GM23338 (cell line): ENCODE results near the gene TMEM106C. TPM values are rescaled to one million over a fixed set of nuclear protein-coding genes. Genes with fewer than 3 reads are reported as not detected.

ENCODE experiments used
- ATAC-seq: fragments of 200-7000 bp; cut with Tn5 transposase; 3 replicates; pipeline ENCODE4 v1.9.1; 2020
- DNase-seq: peaks from one replicate; pipeline ENCODE4 v3.0.0-alpha.2; 2015; ENCODE audit warnings: low spot score
- H2AFZ ChIP-seq: fragments of 200-600 bp; sonication (generic); 2 replicates; pipeline ENCODE4 v1.8.0; 2016; ENCODE audit warnings: antibody characterized with exemption, mild to moderate bottlenecking, moderate library complexity
- H3F3A ChIP-seq: fragments of 200-600 bp; sonication (generic); replicated peaks from 2 replicates; pipeline ENCODE4 v1.8.0; 2017; ENCODE audit warnings: antibody characterized with exemption, mixed run types, low read depth
- H3K27ac ChIP-seq: fragments of 200-600 bp; sonication (generic); 2 replicates; pipeline ENCODE4 v1.6.1; 2016; ENCODE audit warnings: low read depth
- H3K27me3 ChIP-seq: fragments of 200-600 bp; sonication (generic); 2 replicates; pipeline ENCODE4 v1.8.0; 2016; ENCODE audit warnings: mild to moderate bottlenecking, mixed run types, moderate library complexity; ENCODE audit not compliant: insufficient read depth
- H3K36me3 ChIP-seq: fragments of 200-600 bp; sonication (generic); 2 replicates; pipeline ENCODE4 v1.8.0; 2016; ENCODE audit warnings: mild to moderate bottlenecking; ENCODE audit not compliant: insufficient read depth
- H3K4me1 ChIP-seq: fragments of 200-600 bp; sonication (generic); 2 replicates; pipeline ENCODE4 v1.8.0; 2016; ENCODE audit warnings: mild to moderate bottlenecking, moderate library complexity; ENCODE audit not compliant: insufficient read depth
- H3K4me2 ChIP-seq: fragments of 200-600 bp; sonication (generic); 2 replicates; pipeline ENCODE4 v1.7.1; 2017; ENCODE audit warnings: mixed run types
- H3K4me3 ChIP-seq: fragments of 200-600 bp; sonication (generic); 2 replicates; pipeline ENCODE4 v1.6.1; 2016; ENCODE audit warnings: mixed run types
- H3K79me2 ChIP-seq: fragments of 200-600 bp; sonication (generic); replicated peaks from 2 replicates; pipeline ENCODE4 v1.8.0; 2017; ENCODE audit warnings: mild to moderate bottlenecking; ENCODE audit not compliant: insufficient read depth
- H3K9me2 ChIP-seq: fragments of 200-600 bp; sonication (generic); 2 replicates; pipeline ENCODE4 v1.8.0; 2017; ENCODE audit not compliant: insufficient read depth
- H4K20me1 ChIP-seq: fragments of 200-600 bp; sonication (generic); replicated peaks from 2 replicates; pipeline ENCODE4 v1.8.0; 2017; ENCODE audit warnings: mild to moderate bottlenecking; ENCODE audit not compliant: insufficient read depth
- H3K27ac Mint-ChIP-seq: 2 replicates; pipeline ENCODE4 v1.8.0; 2020; ENCODE audit warnings: inconsistent platforms, mild to moderate bottlenecking, moderate library complexity, mixed read lengths
- H3K27me3 Mint-ChIP-seq: 3 replicates; pipeline ENCODE4 v1.8.0; 2022; ENCODE audit warnings: low read depth, mild to moderate bottlenecking, moderate library complexity, mixed read lengths, inconsistent platforms; ENCODE audit not compliant: insufficient read depth, poor library complexity
- H3K36me3 Mint-ChIP-seq: 3 replicates; pipeline ENCODE4 v1.8.0; 2021; ENCODE audit warnings: low read depth, mild to moderate bottlenecking, inconsistent platforms, moderate library complexity, mixed read lengths
- H3K4me1 Mint-ChIP-seq: 3 replicates; pipeline ENCODE4 v1.8.0; 2020; ENCODE audit warnings: mild to moderate bottlenecking, inconsistent platforms, mixed read lengths
- H3K4me3 Mint-ChIP-seq: 3 replicates; pipeline ENCODE4 v1.8.0; 2021; ENCODE audit warnings: moderate library complexity, mild to moderate bottlenecking, inconsistent platforms, mixed read lengths
- H3K9me3 Mint-ChIP-seq: 3 replicates; pipeline ENCODE4 v1.8.0; 2020; ENCODE audit warnings: moderate library complexity, mild to moderate bottlenecking, inconsistent platforms, mixed read lengths
- CREB1 ChIP-seq: fragments of 250-450 bp; sonication (Bioruptor Pico); IDR thresholded peaks from 2 replicates; pipeline ENCODE4 v1.5.0; 2020; ENCODE audit warnings: low read depth, mild to moderate bottlenecking, moderate library complexity
- EZH2 ChIP-seq: fragments of 200-600 bp; sonication (generic); IDR thresholded peaks from one replicate; pipeline ENCODE4 v1.8.0; 2017; ENCODE audit warnings: antibody characterized with exemption, mild to moderate bottlenecking, low read depth; ENCODE audit not compliant: unreplicated experiment
- EZH2phosphoT487 ChIP-seq: fragments of 200-600 bp; sonication (generic); IDR thresholded peaks from one replicate; pipeline ENCODE4 v1.8.1; 2018; ENCODE audit warnings: antibody characterized with exemption; ENCODE audit not compliant: unreplicated experiment
- JUNB ChIP-seq: IDR thresholded peaks from one replicate; pipeline ENCODE4 v1.6.1; 2016; ENCODE audit warnings: antibody characterized with exemption; ENCODE audit not compliant: unreplicated experiment
- NANOG ChIP-seq: IDR thresholded peaks from 2 replicates; pipeline ENCODE4 v1.6.1; 2016; ENCODE audit warnings: antibody characterized with exemption, borderline replicate concordance
- STAT1 ChIP-seq: IDR thresholded peaks from one replicate; pipeline ENCODE4 v1.6.1; 2016; ENCODE audit warnings: antibody characterized with exemption; ENCODE audit not compliant: unreplicated experiment
- ZNF114 ChIP-seq: fragments of 250-450 bp; sonication (Bioruptor Pico); IDR thresholded peaks from 2 replicates; pipeline ENCODE4 v1.5.0; 2020; ENCODE audit warnings: mild to moderate bottlenecking, moderate library complexity
- ZNF331 ChIP-seq: fragments of 250-450 bp; sonication (Bioruptor Pico); IDR thresholded peaks from 2 replicates; pipeline ENCODE4 v1.5.0; 2020; ENCODE audit warnings: low read depth, mild to moderate bottlenecking, moderate library complexity
- polyA plus RNA-seq: library from polyadenylated mRNA; unstranded; fragments of >200 nt; fragmentation: Nextera tagmentation; extraction: Ambion mirVana; gene quantifications from 2 replicates; pipeline ENCODE4 v1.2.1, GENCODE V29; 2016
- total RNA-seq: library from RNA; depleted of rRNA; stranded (reverse); fragments of >200 nt; shearing (Covaris generic); gene quantifications from 2 replicates; pipeline ENCODE4 v1.2.3, GENCODE V29; 2014
- TF ChIP-seq, protein P1 (sequence below), 2 experiments: fragments of 200-600 bp in 1 of 2; sonication (generic) in 1 of 2; conservative IDR thresholded peaks; 2 replicates each; pipeline versions ENCODE4 v1.5.1 to v1.6.1; 2016 to 2017; ENCODE audit warnings: antibody characterized with exemption in 2 of 2, low read depth in 2 of 2, mild to moderate bottlenecking in 2 of 2, moderate library complexity in 1 of 2
- TF ChIP-seq, protein P2 (sequence below): IDR thresholded peaks from 2 replicates; pipeline ENCODE4 v1.6.1; 2016; ENCODE audit warnings: antibody characterized with exemption
- TF ChIP-seq, protein P3 (sequence below): IDR thresholded peaks from one replicate; pipeline ENCODE4 v1.6.1; 2018; ENCODE audit warnings: antibody characterized with exemption; ENCODE audit not compliant: unreplicated experiment
- TF ChIP-seq, protein P4 (sequence below): fragments of 250-450 bp; sonication (Bioruptor Pico); IDR thresholded peaks from 2 replicates; pipeline ENCODE4 v1.5.0; 2020; ENCODE audit warnings: mild to moderate bottlenecking, moderate library complexity

TMEM106C gene
- total and polyA plus RNA-seq, 2 experiments from 2014 or later: 43.5 to 83.7 TPM

DNA sequence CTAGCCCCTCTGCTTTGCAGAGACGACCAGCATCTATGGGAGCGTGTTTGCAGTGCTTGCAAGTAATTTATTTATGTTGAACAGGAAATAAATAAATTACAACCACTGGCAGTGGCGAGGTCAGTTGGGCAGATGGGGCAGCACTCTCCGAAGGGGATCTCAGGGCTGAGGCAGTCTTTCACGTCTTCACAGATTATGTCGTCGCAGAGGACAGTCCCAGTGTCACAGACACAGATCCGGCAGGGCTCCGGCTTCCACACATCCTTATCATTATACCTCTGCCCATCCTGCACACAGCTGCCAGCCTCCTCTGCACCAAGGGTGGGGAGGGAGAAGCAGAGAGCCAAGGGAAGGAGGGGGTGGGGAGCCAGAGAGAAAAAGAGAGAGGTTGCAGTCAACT, 36.4 kb downstream of the TMEM106C start:
- no peak for DNase-seq
- TF ChIP-seq STAT1 (no peak), JUNB (no peak), NANOG (no peak), ZNF114 (CRISPR knock-in tag) (no peak), ZNF331 (CRISPR knock-in tag) (no peak), CREB1 (CRISPR knock-in tag) (no peak), EZH2 (no peak), EZH2phosphoT487 (no peak)
- TF ChIP-seq, protein P1, sequence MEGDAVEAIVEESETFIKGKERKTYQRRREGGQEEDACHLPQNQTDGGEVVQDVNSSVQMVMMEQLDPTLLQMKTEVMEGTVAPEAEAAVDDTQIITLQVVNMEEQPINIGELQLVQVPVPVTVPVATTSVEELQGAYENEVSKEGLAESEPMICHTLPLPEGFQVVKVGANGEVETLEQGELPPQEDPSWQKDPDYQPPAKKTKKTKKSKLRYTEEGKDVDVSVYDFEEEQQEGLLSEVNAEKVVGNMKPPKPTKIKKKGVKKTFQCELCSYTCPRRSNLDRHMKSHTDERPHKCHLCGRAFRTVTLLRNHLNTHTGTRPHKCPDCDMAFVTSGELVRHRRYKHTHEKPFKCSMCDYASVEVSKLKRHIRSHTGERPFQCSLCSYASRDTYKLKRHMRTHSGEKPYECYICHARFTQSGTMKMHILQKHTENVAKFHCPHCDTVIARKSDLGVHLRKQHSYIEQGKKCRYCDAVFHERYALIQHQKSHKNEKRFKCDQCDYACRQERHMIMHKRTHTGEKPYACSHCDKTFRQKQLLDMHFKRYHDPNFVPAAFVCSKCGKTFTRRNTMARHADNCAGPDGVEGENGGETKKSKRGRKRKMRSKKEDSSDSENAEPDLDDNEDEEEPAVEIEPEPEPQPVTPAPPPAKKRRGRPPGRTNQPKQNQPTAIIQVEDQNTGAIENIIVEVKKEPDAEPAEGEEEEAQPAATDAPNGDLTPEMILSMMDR (conservative IDR thresholded peaks at IDR 0.05; ENCODE audit: low read depth in 2 of 2): no peak
- TF ChIP-seq, protein P2, sequence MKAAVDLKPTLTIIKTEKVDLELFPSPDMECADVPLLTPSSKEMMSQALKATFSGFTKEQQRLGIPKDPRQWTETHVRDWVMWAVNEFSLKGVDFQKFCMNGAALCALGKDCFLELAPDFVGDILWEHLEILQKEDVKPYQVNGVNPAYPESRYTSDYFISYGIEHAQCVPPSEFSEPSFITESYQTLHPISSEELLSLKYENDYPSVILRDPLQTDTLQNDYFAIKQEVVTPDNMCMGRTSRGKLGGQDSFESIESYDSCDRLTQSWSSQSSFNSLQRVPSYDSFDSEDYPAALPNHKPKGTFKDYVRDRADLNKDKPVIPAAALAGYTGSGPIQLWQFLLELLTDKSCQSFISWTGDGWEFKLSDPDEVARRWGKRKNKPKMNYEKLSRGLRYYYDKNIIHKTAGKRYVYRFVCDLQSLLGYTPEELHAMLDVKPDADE: no peak
- TF ChIP-seq, protein P3, sequence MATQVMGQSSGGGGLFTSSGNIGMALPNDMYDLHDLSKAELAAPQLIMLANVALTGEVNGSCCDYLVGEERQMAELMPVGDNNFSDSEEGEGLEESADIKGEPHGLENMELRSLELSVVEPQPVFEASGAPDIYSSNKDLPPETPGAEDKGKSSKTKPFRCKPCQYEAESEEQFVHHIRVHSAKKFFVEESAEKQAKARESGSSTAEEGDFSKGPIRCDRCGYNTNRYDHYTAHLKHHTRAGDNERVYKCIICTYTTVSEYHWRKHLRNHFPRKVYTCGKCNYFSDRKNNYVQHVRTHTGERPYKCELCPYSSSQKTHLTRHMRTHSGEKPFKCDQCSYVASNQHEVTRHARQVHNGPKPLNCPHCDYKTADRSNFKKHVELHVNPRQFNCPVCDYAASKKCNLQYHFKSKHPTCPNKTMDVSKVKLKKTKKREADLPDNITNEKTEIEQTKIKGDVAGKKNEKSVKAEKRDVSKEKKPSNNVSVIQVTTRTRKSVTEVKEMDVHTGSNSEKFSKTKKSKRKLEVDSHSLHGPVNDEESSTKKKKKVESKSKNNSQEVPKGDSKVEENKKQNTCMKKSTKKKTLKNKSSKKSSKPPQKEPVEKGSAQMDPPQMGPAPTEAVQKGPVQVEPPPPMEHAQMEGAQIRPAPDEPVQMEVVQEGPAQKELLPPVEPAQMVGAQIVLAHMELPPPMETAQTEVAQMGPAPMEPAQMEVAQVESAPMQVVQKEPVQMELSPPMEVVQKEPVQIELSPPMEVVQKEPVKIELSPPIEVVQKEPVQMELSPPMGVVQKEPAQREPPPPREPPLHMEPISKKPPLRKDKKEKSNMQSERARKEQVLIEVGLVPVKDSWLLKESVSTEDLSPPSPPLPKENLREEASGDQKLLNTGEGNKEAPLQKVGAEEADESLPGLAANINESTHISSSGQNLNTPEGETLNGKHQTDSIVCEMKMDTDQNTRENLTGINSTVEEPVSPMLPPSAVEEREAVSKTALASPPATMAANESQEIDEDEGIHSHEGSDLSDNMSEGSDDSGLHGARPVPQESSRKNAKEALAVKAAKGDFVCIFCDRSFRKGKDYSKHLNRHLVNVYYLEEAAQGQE: no peak
- TF ChIP-seq, protein P4, sequence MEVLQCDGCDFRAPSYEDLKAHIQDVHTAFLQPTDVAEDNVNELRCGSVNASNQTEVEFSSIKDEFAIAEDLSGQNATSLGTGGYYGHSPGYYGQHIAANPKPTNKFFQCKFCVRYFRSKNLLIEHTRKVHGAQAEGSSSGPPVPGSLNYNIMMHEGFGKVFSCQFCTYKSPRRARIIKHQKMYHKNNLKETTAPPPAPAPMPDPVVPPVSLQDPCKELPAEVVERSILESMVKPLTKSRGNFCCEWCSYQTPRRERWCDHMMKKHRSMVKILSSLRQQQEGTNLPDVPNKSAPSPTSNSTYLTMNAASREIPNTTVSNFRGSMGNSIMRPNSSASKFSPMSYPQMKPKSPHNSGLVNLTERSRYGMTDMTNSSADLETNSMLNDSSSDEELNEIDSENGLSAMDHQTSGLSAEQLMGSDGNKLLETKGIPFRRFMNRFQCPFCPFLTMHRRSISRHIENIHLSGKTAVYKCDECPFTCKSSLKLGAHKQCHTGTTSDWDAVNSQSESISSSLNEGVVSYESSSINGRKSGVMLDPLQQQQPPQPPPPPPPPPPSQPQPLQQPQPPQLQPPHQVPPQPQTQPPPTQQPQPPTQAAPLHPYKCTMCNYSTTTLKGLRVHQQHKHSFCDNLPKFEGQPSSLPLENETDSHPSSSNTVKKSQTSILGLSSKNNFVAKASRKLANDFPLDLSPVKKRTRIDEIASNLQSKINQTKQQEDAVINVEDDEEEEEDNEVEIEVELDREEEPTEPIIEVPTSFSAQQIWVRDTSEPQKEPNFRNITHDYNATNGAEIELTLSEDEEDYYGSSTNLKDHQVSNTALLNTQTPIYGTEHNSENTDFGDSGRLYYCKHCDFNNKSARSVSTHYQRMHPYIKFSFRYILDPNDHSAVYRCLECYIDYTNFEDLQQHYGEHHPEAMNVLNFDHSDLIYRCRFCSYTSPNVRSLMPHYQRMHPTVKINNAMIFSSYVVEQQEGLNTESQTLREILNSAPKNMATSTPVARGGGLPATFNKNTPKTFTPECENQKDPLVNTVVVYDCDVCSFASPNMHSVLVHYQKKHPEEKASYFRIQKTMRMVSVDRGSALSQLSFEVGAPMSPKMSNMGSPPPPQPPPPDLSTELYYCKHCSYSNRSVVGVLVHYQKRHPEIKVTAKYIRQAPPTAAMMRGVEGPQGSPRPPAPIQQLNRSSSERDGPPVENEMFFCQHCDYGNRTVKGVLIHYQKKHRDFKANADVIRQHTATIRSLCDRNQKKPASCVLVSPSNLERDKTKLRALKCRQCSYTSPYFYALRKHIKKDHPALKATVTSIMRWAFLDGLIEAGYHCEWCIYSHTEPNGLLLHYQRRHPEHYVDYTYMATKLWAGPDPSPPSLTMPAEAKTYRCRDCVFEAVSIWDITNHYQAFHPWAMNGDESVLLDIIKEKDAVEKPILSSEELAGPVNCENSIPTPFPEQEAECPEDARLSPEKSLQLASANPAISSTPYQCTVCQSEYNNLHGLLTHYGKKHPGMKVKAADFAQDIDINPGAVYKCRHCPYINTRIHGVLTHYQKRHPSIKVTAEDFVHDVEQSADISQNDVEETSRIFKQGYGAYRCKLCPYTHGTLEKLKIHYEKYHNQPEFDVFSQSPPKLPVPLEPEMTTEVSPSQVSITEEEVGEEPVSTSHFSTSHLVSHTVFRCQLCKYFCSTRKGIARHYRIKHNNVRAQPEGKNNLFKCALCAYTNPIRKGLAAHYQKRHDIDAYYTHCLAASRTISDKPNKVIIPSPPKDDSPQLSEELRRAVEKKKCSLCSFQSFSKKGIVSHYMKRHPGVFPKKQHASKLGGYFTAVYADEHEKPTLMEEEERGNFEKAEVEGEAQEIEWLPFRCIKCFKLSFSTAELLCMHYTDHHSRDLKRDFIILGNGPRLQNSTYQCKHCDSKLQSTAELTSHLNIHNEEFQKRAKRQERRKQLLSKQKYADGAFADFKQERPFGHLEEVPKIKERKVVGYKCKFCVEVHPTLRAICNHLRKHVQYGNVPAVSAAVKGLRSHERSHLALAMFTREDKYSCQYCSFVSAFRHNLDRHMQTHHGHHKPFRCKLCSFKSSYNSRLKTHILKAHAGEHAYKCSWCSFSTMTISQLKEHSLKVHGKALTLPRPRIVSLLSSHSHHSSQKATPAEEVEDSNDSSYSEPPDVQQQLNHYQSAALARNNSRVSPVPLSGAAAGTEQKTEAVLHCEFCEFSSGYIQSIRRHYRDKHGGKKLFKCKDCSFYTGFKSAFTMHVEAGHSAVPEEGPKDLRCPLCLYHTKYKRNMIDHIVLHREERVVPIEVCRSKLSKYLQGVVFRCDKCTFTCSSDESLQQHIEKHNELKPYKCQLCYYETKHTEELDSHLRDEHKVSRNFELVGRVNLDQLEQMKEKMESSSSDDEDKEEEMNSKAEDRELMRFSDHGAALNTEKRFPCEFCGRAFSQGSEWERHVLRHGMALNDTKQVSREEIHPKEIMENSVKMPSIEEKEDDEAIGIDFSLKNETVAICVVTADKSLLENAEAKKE (CRISPR knock-in tag): no peak
- H3K4me3 Mint-ChIP-seq: no peak overlapping the region
- H3K27me3 Mint-ChIP-seq: peaks cover 76% of the 10 kb centered on the region
- peaks cover 53% of the 10 kb centered on the region for H3K4me1 Mint-ChIP-seq
- Histone ChIP-seq H3K4me2 (no peak overlapping the region; the same call in 1 of the 2 replicates), H3K79me2 (no peaks in the 10 kb centered on the region), H3F3A (peaks cover 24% of the 10 kb centered on the region), H4K20me1 (peaks cover 17% of the 10 kb centered on the region), H3K4me1 (peaks cover 57% of the 10 kb centered on the region), H3K27me3 (peaks cover 92% of the 10 kb centered on the region), H3K36me3 (no peaks in the 10 kb centered on the region), H3K4me3 (peak overlapping the region; percentile 79; the same call in 1 of the 2 replicates), H3K27ac (no peak overlapping the region), H2AFZ (no peak overlapping the region), H3K9me2 (no peaks in the 10 kb centered on the region)
- H3K27ac Mint-ChIP-seq: no peak overlapping the region
- no peaks in the 10 kb centered on the region; the same call in 2 of the 3 replicates for H3K9me3 Mint-ChIP-seq
- H3K36me3 Mint-ChIP-seq: no peaks in the 10 kb centered on the region
- ATAC-seq: no peak
